Omental fat pad (tissue), 4 donors: ENCODE measurements around the gene FSHB. TPM values are rescaled to one million over a fixed set of nuclear protein-coding genes. Genes with fewer than 3 reads are reported as not detected.

Source experiments
- ATAC-seq: fragments of 150-250 bp; one replicate; pipeline ENCODE4 v1.9.1; 2016; ENCODE audit warnings: mild to moderate bottlenecking, moderate library complexity; ENCODE audit not compliant: low FRiP score
- DNase-seq: peaks from one replicate; pipeline ENCODE4 v3.0.0-alpha.2; 2019; ENCODE audit warnings: low spot score
- total RNA-seq, 4 donors: library from RNA; depleted of rRNA; stranded (reverse); fragments of >200 nt; gene quantifications; one replicate each; pipeline ENCODE4 v1.1.0, GENCODE V29; 2016
- TF ChIP-seq, protein P1 (sequence below), 3 donors: fragments of 450-650 bp; IDR thresholded peaks; one replicate each; pipeline ENCODE4 v1.5.1; 2016 to 2017; ENCODE audit warnings: antibody characterized with exemption in 3 of 3, mild to moderate bottlenecking in 3 of 3, moderate library complexity in 2 of 3

The FSHB gene
- total RNA-seq, 4 donors from 2014 or later, result not detected

- TF ChIP-seq, protein P1, sequence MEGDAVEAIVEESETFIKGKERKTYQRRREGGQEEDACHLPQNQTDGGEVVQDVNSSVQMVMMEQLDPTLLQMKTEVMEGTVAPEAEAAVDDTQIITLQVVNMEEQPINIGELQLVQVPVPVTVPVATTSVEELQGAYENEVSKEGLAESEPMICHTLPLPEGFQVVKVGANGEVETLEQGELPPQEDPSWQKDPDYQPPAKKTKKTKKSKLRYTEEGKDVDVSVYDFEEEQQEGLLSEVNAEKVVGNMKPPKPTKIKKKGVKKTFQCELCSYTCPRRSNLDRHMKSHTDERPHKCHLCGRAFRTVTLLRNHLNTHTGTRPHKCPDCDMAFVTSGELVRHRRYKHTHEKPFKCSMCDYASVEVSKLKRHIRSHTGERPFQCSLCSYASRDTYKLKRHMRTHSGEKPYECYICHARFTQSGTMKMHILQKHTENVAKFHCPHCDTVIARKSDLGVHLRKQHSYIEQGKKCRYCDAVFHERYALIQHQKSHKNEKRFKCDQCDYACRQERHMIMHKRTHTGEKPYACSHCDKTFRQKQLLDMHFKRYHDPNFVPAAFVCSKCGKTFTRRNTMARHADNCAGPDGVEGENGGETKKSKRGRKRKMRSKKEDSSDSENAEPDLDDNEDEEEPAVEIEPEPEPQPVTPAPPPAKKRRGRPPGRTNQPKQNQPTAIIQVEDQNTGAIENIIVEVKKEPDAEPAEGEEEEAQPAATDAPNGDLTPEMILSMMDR (IDR thresholded peaks at IDR 0.05), result no peak
- DNase-seq, result no peak
- ATAC-seq, result peak; percentile 95
Observed at GRCh38 chr11:30244265-30244664, 13.5 kb downstream of the FSHB start.

DNA sequence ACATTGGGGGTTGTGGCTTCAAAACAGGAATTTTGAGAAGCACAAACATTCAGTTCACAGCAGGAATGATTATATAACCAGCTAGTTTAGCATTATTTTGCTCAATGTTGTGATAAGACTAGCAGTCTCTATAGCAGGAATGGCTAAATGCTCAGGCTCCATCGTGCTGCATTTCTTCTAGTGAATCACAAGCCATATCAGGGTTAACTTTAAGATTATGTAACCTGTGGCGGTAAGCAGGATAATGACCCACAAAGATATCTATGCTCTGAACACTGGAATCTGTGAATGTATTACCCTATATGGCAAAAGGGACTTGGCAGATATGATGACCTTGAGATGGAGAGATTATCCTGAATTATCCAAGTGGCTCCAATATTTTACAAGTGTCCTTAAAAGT lies 14.8 kb downstream of the FSHB start:
- no peak for ATAC-seq
- TF ChIP-seq, protein P1 (IDR thresholded peaks at IDR 0.05), result no peak
- DNase-seq, result no peak

GRCh38 chr11:30254307-30255298 lies 23.8 kb downstream of the FSHB start:
- ATAC-seq, result no peak
- TF ChIP-seq, protein P1 (IDR thresholded peaks at IDR 0.05), result no peak
- DNase-seq, result no peak

DNA sequence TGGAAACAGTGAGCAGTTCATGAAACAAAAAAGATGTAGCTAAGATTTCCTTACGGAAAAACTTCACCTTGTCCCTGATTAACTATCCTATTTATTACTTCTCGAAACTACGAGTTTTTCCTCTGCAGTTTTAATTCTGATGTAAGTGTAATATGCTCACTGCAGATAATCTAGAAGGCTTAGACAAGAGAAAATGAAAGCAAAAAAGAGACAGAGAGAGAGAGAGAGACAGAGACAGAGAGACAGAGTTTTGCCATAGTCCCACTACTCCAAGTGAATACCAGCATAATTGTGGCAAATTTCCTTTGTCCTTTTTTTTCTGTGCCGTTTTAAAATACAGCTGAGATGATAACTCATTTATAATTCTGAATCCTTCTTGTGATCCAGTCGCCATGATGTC lies 24.8 kb downstream of the FSHB start:
- no peak for ATAC-seq

GRCh38 chr11:30257058-30257457 lies 26.2 kb downstream of the FSHB start:
- ATAC-seq, result no peak
- TF ChIP-seq, protein P1 (IDR thresholded peaks at IDR 0.05), result no peak
- no peak for DNase-seq

More for the DNA sequence above, 24.8 kb downstream of the FSHB start:
- DNase-seq, result no peak
- TF ChIP-seq, protein P1 (IDR thresholded peaks at IDR 0.05), result no peak

DNA sequence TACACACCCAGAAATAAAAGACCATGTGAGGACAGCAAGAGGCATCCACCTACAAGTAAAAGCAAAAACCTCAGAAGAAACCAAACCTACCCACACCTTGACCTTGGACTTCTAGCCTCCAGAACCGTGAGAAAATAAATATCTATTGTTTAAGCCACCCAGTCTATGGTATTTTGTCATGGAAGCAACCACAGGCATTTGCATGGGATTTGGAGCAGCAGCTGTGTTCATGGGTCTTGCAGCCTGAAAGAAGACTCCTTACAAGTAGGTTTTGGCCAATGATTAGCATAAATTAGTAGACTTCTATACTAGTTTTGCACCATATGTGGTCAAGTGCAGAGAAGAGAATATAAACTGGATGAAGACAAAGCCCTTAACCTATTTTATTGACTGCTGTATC lies 27.9 kb downstream of the FSHB start:
- ATAC-seq (no peak), DNase-seq (no peak)
- TF ChIP-seq, protein P1 (IDR thresholded peaks at IDR 0.05), result no peak

GRCh38 chr11:30260813-30261212 lies 30.0 kb downstream of the FSHB start:
- TF ChIP-seq, protein P1 (IDR thresholded peaks at IDR 0.05), result no peak
- ATAC-seq (no peak), DNase-seq (no peak)
